Renal cortex interstitium (tissue), 15 donors: Measurements from ENCODE around the gene CDK16. TPM values are rescaled to one million over a fixed set of nuclear protein-coding genes. Genes with fewer than 3 reads are reported as not detected.

Source experiments
- DNase-seq, 11 donors: peaks; one replicate each; pipeline ENCODE4 v3.0.0-alpha.2; 2013; ENCODE audit warnings: low read depth in 9 of 11, low spot score in 4 of 11; ENCODE audit errors: extremely low read depth in 1 of 11
- long read RNA-seq, 16 experiments: transcript quantifications; one replicate each; lab custom pipeline, GENCODE V29; 2026
- polyA plus RNA-seq, 3 donors: library from polyadenylated mRNA; unstranded; fragments of 120-200 nt; gene quantifications; one replicate each; pipeline ENCODE4 v1.2.1, GENCODE V29; 2013; ENCODE audit not compliant: insufficient read length in 3 of 3

The CDK16 gene
- polyA plus RNA-seq, result 100 to 1,000 TPM in 2 of 3 donors, 10 to 100 TPM in 1; 100.0 to 141 (median 127) TPM
- long read RNA-seq, donor 1, transcript CDK16-202 (16 exons, 3,144 nt), result major isoform, 8 of 17 reads
- long read RNA-seq, donor 1, partial matches to known transcripts, result 8 of 17 reads
- long read RNA-seq, donor 1, other reads (novel, unspliced or antisense), result 0 of 17 reads
- long read RNA-seq, donor 2, transcript CDK16-202 (16 exons, 3,144 nt), result major isoform, 10 of 23 reads
- long read RNA-seq, donor 2, partial matches to known transcripts, result 10 of 23 reads
- long read RNA-seq, donor 2, other reads (novel, unspliced or antisense), result 0 of 23 reads
- long read RNA-seq, donor 3, transcript CDK16-202 (16 exons, 3,144 nt), result major isoform, 16 of 21 reads
- long read RNA-seq, donor 3, partial matches to known transcripts, result 0 of 21 reads
- long read RNA-seq, donor 3, other reads (novel, unspliced or antisense), result 0 of 21 reads
- long read RNA-seq, donor 4, transcript CDK16-202 (16 exons, 3,144 nt), result major isoform, 16 of 17 reads
- long read RNA-seq, donor 4, partial matches to known transcripts, result 0 of 17 reads
- long read RNA-seq, donor 4, other reads (novel, unspliced or antisense), result 0 of 17 reads
- long read RNA-seq, donor 5, transcript CDK16-202 (16 exons, 3,144 nt), result major isoform, 17 of 25 reads
- long read RNA-seq, donor 5, partial matches to known transcripts, result 0 of 25 reads
- long read RNA-seq, donor 5, other reads (novel, unspliced or antisense), result 0 of 25 reads
- long read RNA-seq, donor 6, transcript CDK16-202 (16 exons, 3,144 nt), result major isoform, 10 of 40 reads
- long read RNA-seq, donor 6, partial matches to known transcripts, result 27 of 40 reads
- long read RNA-seq, donor 6, other reads (novel, unspliced or antisense), result 0 of 40 reads
- long read RNA-seq, donor 7, transcript CDK16-202 (16 exons, 3,144 nt), result major isoform, 11 of 28 reads
- long read RNA-seq, donor 7, partial matches to known transcripts, result 13 of 28 reads
- long read RNA-seq, donor 7, other reads (novel, unspliced or antisense), result 0 of 28 reads
- long read RNA-seq, donor 8, transcript CDK16-202 (16 exons, 3,144 nt), result major isoform, 21 of 67 reads
- long read RNA-seq, donor 8, partial matches to known transcripts, result 38 of 67 reads
- long read RNA-seq, donor 8, other reads (novel, unspliced or antisense), result 0 of 67 reads
- long read RNA-seq, donor 9, transcript CDK16-202 (16 exons, 3,144 nt), result major isoform, 10 of 32 reads
- long read RNA-seq, donor 9, partial matches to known transcripts, result 18 of 32 reads
- long read RNA-seq, donor 9, other reads (novel, unspliced or antisense), result 0 of 32 reads
- long read RNA-seq, donor 10, transcript CDK16-202 (16 exons, 3,144 nt), result major isoform, 10 of 13 reads
- long read RNA-seq, donor 10, partial matches to known transcripts, result 0 of 13 reads
- long read RNA-seq, donor 10, other reads (novel, unspliced or antisense), result 0 of 13 reads
- long read RNA-seq, donor 11, transcript CDK16-202 (16 exons, 3,144 nt), result major isoform, 13 of 13 reads
- long read RNA-seq, donor 11, partial matches to known transcripts, result 0 of 13 reads
- long read RNA-seq, donor 11, other reads (novel, unspliced or antisense), result 0 of 13 reads
- long read RNA-seq, donor 12, transcript CDK16-202 (16 exons, 3,144 nt), result major isoform, 6 of 8 reads
- long read RNA-seq, donor 12, partial matches to known transcripts, result 0 of 8 reads
- long read RNA-seq, donor 12, other reads (novel, unspliced or antisense), result 0 of 8 reads
- long read RNA-seq, donor 13, transcript CDK16-202 (16 exons, 3,144 nt), result major isoform, 17 of 75 reads
- long read RNA-seq, donor 13, partial matches to known transcripts, result 53 of 75 reads
- long read RNA-seq, donor 13, other reads (novel, unspliced or antisense), result 0 of 75 reads
- long read RNA-seq, donor 14, transcript CDK16-202 (16 exons, 3,144 nt), result major isoform, 14 of 19 reads
- long read RNA-seq, donor 14, partial matches to known transcripts, result 0 of 19 reads
- long read RNA-seq, donor 14, other reads (novel, unspliced or antisense), result 0 of 19 reads
- long read RNA-seq, donor 15, transcript CDK16-202 (16 exons, 3,144 nt), result major isoform, 9 of 10 reads
- long read RNA-seq, donor 15, partial matches to known transcripts, result 0 of 10 reads
- long read RNA-seq, donor 15, other reads (novel, unspliced or antisense), result 0 of 10 reads
- long read RNA-seq, donor 16, transcript CDK16-202 (16 exons, 3,144 nt), result major isoform, 33 of 45 reads
- long read RNA-seq, donor 16, partial matches to known transcripts, result 6 of 45 reads
- long read RNA-seq, donor 16, other reads (novel, unspliced or antisense), result 0 of 45 reads

DNA sequence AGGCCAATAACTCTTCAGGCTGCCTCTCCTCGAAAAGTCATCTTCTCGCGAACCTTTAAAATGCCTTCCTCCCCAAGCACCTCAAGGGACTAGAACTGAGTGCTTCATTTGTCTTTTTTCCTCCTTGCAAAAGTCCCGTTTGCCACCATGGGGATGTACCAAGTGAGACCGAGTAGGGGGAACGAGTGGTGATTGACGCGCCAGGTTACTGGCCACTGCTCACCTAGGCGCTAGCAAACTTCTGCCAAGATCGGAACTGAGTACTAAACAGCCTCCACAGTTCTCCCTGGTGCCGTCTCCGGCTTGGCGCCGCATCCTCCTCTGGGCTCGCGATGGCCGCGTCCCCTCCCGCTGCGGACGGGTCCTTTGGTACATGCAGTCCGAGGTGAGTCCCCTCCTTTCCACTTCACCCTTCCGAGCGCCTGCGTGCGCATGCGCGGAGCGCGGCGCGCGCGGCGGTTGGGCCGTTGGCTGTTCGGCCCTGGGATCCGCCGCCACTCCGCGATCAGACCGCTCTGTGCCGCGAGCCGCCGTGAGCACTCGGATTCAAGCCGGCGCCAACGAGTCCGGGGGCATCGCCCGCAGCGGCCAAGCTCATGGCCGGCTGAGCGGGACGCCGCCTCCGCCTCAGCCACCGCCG, at the start of gene CDK16:
TSS of gene CDK16 (plus strand) at position 402 of the 640 bp plus-strand sequence. CDS start 4,877 bp downstream, outside the sequence.
- DNase-seq, result peak in 8 of 11 donors; percentile 72 to 91 (median 79)

DNA sequence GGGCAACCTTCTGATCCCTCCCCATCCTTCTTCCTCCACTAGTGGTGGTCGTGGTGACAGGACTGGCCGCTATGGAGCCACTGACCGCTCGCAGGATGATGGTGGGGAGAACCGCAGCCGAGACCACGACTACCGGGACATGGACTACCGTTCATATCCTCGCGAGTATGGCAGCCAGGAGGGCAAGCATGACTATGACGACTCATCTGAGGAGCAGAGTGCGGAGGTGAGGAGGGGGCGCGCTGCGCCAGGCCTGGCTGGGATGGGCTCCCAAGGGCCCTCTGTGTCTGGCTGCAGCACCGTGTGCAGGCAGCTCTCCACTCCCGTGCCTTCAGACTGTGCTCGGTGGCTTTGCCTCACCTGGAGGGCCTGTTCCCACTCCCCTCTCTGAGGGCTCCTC, 49.2 kb upstream of the CDK16 start:
- no peak for DNase-seq

DNA sequence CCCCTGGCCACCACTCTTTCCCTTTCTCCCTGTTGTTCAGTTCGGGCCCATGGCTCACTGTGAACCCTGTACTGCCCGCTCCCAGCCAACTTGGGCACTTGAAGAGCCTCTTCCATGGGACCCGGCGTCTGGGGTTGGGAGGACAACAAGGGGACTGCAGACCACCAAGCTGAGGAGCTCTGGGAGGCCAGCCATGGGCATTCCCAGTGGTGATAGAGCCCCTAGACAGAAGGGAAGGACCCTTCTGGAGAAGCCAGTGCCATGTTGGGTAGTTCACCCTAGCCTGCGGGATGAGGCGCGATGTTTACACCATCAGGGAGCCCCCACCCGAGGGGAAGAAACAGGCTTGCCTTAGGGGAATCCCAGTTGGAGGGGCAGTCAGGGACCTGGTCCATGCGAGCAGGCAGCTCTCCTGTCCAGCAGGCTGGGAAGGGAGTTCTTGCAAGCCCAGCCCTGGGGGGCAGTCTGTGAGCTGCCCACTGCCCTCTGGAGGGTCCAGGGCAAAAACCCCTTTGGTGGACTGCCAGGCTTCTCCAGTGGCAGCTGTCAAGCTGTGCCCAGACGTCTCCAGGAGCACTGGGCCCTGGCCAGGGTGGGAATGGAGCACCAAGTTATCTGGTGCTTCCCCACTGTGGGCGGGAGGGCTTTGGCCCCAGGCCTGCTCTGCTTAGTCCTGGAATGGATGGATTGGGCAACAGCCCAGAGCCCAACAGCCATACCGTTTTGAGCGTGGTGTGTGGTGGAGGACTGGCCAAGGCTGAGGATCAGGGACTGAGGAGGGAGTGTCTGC, 48.6 kb upstream of the CDK16 start:
- no peak for DNase-seq

DNA sequence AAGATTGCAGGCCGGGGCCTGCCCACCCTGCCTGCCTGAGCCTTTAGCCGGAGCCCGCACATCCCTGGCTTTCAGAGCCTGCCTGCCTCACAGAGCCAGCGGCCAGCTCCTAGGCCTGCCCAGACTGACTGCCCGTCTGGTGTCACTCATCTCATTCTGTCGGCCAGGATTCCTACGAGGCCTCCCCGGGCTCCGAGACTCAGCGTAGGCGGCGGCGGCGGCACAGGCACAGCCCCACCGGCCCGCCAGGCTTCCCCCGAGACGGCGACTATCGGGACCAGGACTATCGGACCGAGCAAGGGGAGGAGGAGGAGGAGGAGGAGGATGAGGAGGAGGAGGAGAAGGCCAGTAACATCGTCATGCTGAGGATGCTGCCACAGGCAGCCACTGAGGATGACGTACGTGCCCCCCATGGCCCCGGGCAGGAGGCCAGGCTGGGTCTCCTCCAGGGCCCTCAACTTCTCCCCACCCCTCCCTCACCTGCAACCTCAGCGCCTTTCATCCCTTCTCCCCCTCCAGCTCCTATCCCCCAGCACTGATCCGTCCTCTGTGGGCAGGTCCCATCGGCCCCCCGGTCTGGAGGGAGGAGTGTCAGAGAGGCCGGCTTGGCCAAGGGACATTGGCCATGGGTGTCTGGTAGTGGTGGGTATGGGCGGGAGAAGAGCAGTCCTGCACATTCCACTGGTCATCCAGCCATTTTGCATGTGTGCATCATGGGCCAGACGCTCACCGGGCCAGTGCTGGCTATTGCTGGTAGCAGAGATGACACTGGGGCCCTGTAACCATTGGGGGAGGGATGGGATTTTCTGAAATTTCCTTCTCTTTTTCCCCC, 47.4 kb upstream of the CDK16 start:
- no peak for DNase-seq

DNA sequence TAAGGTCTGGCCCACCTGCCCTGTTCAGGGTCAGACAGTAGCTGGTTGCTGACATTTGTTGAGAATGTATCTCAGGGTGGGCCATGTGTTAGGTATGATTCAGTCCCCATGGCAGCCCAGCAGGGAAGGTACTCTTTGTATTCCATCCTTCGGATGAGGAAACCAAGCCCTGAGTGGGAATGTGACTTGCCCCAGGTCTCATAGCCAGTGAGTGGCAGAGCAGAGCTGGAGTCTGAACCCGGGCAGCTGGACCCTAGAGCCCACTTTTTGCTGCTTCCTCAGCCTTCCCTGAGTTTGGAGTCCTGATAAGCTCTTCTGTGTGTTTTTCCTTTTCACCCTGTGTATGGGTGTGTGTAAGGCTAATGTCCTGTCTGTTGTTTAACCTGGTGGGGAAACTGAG, 46.5 kb upstream of the CDK16 start:
- DNase-seq, result no peak

DNA sequence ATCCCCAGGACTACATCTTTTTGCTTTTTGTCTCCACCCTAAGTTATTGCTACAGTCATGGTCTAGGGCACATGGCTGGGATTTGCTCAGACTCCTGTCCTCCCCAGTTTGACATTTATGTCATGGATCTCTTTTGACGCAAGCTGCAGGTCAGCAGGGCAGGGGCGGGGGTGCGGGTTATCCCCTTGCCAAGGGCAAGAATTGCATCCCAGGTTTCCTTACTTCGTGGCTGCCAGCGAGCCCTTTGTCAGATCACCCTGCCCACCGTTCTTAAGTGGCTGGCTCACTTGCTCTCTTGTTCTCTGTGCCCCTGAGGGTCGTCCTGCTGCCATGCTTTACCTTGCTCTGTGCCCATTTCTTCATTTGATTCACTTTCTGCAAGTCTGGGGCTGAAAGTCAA, 45.9 kb upstream of the CDK16 start:
- no peak for DNase-seq

DNA sequence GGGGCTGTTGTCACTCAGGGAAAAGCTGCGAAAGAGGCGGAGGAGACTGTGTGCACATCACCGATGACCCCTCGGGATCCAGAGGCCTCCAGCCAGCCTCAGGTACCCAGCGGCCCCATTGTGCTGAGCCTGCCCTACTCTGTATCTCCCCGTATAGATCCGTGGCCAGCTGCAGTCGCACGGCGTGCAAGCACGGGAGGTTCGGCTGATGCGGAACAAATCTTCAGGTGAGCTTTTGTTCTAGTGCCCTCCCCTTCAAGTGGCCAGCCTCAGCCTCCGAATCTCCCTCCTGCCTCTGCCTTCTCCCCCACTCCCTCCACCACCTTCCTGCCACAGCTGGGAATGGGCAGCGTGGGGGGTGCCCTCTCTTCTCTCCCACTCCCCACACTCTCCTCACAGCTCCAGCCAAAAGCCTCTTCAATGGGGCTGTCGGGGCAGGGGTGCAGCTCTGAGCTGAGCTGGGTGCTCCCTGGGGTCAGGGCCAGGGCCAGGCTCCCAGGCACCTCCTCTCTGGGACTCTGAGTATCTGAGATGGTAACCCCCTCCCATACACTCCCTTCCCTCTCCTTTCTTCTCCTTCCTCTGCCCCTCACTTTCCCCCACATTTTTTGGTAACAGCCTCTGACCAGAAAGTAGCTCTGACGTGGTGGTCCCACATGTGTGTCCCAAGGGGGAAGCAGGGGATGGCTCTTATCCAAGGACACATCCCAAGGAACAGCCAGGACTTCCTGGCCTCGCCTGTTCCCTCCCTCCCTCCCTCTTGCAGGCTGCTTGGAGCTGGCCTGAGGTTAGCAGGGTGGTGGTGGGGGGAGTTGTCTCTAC, 45.3 kb upstream of the CDK16 start:
- DNase-seq, result no peak

DNA sequence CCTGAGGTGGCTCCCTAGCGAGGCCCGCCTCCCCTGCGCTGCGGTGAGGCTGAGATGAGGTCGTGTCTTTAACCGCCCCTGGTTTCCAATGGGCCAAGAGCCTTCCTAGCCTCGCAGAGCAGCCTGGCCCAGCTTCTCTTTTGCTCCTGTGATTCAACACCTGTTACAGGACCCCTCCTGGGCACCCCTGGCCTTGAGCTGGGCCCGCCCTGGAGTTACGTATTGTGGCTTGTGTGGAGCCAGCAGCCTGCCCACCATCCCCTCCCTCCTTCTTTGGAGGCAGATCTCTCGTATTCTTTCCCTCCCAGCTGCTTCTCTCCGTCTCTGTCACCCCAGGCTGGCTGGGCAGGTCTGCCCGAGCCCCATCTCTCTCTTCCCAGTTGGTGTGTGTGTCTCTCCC, 44.1 kb upstream of the CDK16 start:
- no peak for DNase-seq

DNA sequence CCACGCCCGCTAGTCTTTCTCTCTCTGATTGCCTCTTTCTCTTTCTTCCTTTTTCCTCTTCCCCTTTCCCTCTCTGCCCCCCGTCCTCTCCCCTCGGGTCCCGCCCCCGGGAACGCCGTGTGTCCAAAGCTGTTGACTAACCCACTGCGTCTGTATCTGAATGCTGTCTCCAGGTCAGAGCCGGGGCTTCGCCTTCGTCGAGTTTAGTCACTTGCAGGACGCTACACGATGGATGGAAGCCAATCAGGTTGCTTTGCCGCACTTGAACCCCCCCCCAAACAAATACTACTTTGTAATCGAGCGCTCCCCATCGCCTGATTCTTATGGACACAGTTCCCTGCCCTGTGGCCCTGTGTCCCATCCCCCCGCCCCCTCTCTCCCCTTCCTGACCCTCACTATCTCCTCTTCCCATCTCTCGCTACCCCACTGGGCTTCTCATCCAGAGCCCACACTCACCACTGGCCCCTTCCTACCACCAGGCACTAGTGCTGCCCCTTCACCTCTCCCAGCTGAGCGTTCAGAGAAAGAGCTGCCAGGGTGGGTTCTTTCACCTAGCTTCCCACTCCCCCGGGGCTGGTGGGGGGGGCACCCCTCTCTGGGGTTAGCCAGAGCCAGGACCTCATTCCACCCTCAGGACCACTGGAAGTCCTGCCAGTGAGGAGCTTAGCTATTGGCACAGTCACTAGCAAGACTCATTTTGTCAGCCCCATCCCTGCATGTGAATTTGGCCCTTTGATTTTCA, 43.5 kb upstream of the CDK16 start:
- DNase-seq, result no peak

DNA sequence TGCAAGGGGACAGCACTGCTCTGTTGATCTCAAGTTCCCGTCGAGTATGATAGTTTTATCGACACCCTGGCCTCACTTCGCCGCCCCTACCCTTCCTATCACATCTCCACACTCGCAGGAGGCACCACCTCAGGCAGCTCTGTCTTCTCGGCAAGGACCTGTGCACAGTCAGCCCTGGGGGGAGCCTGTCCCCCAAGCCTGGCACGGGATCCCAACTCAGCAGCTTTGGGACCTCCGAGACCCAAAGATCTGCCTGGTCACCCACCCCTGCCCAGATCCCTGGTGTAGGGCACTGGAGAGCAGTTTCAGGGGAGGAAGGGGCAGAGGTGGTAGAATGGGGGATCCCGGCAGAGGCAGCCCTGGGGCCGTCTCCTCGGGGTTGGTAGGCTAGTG, 42.9 kb upstream of the CDK16 start:
- no peak for DNase-seq

DNA sequence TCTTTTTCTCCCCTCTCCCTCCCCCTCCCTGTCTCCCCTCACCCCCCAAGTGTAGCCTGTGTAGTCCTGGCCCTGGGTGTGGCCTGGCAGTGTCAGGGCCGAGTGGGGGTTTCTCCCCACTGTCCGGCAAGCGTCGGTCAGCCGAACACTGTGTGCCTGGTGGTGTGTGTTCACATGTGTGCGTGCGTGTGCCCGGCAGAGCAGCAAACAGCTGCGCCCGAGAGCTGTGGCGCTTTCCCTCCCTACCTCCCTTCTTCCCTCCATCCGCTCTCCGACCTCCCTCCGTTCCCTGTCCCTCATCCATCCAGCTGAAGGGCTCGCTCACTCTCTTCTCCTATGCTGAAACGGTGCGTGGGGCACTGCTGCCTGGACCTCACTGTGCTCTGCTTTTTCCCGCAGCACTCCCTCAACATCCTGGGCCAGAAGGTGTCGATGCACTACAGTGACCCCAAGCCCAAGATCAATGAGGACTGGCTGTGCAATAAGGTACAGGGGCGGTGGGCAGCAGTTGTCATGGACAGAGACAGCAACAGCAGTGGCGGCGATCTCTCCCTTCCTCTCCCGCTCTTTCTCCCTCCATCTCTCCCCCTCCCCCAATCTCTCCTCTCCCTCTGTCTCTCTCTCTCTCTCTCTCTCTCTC, 42.3 kb upstream of the CDK16 start:
- DNase-seq, result no peak

DNA sequence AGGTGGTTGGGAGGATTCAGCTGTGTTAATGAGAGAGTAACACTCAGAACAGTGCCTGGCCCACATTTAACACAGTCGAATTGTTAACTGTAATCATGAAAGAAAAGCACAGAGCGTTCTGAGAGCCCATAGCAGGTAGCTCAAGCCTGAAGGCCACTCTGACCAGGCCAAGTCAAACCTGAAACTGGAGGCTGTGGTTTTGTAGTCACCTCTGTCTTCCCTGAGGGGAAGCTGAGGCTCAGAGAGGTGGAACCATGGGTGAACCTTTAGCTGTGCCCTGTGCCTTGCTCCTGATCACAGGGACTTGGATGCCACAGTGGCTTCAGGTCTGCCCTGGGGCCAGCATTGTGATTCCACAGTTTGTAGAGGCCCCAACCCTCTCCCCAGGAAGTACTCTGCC, 41.4 kb upstream of the CDK16 start:
- no peak for DNase-seq

DNA sequence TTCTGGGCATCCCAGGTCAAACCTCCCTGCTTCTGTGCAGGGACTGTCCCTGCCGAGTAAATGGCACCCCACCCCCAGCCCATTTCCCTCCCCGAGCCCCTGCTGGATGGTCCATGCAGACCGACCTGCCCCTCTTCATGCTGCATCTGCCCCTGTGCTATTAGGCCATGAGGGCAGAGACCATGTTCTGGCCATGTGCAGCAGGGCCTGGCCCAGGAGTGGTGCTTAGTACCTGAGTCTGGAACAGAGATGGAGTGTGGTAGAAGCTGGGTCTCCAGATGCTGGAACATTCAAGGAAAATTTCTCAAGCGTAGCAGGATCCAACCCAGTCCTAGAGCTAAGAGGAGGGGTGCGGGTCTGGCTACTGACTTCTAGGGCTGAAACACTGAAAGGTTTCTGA, 40.1 kb upstream of the CDK16 start:
- no peak for DNase-seq
